TTC549 (cell line): ENCODE data around the gene LUZP2.
"Not testable (repeated sequence)": the region's sequence is repeated elsewhere in the genome, so short reads cannot be mapped to it uniquely, and the experiment has no call there.

Source experiments
- FAIRE-seq: peaks from 2 replicates; lab custom pipeline; 2012; peaks lifted over from hg19 to GRCh38; lab: Jason Lieb, UNC

LUZP2 gene

GRCh38 chr11:24820541-24820940, 323.7 kb downstream of the LUZP2 start:
- FAIRE-seq: no peak

DNA sequence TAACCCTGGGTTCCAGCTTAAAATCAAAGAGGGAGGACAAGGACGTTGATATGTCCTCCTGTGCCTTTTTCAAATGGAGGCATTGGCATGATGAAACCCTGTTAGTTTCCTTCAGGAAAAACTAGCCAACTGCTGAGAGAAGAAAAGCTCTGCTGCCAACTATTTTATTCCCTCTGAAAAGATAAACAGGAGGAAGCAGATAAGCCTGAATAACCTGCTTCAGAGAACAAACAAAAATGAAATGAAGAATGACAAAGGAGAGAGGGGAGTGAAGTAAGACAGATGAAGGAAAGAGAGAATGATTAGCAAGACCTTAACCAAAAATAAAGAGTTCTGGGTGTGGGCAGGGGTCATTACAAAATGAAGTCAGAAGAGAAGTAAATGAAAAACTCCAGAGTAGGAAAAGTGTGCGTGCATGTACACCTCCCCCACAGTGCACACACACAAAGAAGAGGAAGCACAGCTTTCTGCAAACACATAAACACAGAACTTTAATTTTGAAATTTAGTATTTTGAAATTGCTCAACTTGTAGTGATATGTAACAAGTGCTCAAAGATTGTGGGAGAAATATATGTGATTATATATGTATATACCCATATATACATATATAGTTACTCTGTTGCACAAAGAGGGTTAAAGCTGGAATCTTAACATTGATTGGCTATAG, 332.2 kb downstream of the LUZP2 start:
- no peak for FAIRE-seq

GRCh38 chr11:24833573-24833972, 336.7 kb downstream of the LUZP2 start:
- FAIRE-seq: no peak

DNA sequence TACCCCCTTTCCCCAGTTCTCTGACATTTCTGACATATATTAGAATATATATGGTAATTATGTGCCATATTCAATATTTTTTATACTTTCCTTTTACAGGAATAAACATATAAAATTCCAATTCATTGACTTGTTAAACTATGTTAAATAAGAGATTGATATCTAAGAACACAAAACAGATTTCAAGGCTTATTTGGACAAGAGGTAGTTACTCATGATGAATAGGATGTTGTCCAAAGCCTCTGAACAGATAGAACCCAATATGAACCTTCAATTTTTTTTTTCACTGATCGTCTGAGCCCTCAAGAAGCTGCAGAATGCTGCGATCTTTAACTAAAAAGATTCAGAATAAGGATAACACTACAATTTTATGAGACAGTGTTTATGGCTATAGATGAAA, 340.3 kb downstream of the LUZP2 start:
- no peak for FAIRE-seq

DNA sequence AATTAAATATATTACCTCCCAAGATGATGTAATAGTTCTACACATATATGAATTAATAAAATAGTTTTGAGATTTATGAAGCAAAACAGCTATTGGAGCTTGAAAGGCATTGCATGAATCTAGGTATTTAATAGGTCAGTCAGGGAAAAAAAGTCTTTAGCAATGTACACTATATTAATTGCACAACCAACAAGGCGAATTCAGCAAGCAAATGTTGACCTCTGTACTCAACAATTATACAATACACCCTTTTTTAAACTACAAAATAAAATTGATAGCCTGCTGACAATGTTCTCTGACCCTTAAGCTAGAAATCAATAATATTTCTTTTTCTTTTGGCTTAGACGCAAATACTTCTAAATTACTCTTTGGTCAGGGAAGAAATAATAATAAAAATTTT, 345.5 kb downstream of the LUZP2 start:
- no peak for FAIRE-seq

DNA sequence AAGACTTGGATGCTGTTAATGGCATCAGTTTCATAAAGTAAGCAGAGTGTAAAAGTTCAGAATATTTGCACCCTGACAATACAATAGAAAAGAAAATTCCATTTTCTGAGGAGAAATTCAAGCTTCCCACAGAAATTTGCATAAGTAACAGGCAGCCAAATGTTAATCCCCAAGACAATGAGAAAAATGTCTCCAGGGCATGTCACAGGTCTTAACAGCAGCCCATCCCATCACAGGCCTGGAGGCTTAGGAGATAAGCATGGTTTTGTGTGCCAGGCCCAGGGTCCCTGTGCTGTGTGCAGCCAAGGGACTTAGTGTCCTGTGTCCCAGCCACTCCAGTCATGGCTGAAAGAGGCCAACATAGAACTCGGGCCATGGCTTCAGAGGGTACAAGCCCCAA, 347.6 kb downstream of the LUZP2 start:
- FAIRE-seq: no peak

- FAIRE-seq: no peak
Observed at GRCh38 chr11:24848857-24849256, 352.0 kb downstream of the LUZP2 start.

GRCh38 chr11:24855951-24856350, 359.1 kb downstream of the LUZP2 start:
- no peak for FAIRE-seq

- FAIRE-seq: no peak
Observed at GRCh38 chr11:24859801-24860300, 363.0 kb downstream of the LUZP2 start.

- no peak for FAIRE-seq
Observed at GRCh38 chr11:24861440-24861839, 364.6 kb downstream of the LUZP2 start.

DNA sequence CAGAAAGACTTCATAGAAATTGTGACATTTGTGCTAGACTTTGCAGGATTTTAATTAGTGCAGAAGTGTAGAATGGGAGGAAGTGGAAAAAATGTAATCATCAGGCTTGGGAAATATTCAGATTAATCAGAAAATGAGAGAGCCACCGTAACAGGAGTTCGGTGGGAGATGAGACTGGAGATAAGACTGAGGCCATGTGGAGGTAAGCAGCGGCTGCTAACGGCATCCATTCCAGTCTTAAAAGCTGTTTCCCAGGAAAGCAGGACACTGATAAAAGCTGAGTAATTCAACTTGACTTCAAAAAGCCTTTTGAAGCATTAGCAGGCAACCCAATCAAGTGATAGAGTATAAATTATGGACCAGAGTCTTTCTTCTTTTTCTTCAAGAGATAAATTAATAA, 369.9 kb downstream of the LUZP2 start:
- no peak for FAIRE-seq

GRCh38 chr11:24870048-24870447, 373.2 kb downstream of the LUZP2 start:
- FAIRE-seq: no peak

- no peak for FAIRE-seq
Observed at GRCh38 chr11:24872186-24872585, 375.3 kb downstream of the LUZP2 start.

- no peak for FAIRE-seq
Observed at GRCh38 chr11:24872651-24873311, 375.9 kb downstream of the LUZP2 start.

DNA sequence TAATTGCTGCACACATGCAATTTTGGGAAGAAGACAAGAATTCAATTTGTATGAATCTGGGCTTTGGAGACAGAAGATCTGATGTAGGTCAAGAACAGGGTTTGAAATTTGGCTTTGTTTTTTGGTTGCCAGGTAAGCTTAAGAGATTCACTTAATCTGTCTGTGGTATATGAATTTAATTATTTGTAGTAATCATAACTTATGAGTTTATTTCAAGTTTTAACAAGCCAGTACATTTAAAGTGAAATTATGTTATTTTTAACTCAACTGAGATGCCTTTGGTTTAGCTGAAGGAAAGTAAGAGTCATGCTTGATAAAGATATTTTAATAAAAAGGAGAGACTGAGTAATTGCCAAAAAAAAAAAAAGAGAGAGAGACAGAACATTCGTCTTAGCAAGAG, 384.1 kb downstream of the LUZP2 start:
- FAIRE-seq: no peak

DNA sequence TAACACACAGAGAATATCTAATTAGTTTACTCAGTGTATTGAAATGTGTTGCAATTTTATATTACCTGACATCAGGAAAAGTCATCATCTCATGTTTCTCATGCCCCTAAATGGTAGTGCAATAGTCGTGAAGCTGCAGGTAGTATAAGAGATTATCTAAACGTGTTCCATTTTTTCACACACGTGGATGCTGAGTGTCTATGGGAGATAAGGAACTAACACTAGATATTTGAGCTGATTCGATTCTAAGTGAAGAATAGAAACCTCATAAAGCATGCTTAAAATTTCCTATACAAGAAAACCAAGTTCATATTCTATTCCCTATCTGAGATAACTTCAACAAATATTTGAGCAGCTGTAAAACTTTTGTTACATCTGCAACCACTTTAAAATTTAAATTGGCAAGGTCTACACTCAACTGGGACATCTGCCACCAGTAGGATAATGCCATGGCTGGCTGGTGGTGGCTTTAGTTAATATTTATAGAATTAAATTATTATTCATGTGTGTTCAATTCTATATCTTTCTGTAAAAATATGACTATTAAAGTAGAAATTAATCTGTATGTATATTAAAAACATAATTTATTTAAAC, 388.8 kb downstream of the LUZP2 start:
- FAIRE-seq: no peak

- FAIRE-seq: no peak
Observed at GRCh38 chr11:24886880-24887619, 390.2 kb downstream of the LUZP2 start.

DNA sequence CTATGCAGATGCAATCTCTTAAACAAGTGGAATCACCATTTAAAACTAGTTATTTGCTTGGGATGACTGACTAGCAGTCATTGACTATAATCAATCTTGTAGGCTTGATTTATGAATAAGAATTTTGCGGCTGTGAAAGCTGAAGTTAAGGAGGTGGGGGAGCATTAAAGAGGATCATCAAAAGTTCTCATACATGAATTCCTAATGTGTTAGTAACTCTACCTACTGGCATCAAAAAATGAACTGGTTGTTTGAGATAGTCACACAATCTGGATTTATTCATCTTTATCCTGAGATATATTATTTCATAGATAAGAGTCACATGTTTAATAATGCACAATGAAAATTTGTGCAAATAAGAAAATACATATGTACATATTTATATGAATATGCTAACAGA, 393.6 kb downstream of the LUZP2 start:
- no peak for FAIRE-seq

DNA sequence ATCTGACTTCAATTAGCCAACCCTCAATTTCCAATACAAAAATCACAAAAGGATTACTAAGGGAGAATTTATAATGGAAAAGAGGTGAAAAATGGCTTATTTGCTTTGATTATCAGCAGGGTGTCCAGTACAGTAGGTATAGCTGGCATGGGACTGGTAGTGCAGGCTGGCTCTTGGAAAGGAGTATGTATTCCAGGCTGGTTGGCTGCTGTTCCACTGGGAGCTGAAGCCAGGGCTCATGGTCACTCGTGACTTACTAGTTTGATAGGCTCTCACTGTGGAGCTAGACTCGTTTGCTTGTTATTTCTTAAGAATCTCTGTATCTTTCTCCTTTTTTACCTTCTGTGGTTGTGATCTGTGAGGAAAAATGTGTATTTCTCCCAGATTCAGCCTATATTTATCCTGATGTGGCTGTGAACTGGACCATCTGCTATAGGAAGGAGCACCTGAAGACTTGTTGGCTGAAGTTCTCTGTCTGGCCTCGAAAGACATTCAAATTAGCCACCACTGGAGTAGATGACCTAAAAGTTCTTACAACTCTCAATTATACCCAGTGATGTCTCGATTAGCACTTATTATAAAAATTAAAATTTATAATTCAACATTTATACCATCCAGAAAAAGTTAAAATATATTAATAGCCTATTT, 395.1 kb downstream of the LUZP2 start:
- not testable (repeated sequence) for FAIRE-seq

DNA sequence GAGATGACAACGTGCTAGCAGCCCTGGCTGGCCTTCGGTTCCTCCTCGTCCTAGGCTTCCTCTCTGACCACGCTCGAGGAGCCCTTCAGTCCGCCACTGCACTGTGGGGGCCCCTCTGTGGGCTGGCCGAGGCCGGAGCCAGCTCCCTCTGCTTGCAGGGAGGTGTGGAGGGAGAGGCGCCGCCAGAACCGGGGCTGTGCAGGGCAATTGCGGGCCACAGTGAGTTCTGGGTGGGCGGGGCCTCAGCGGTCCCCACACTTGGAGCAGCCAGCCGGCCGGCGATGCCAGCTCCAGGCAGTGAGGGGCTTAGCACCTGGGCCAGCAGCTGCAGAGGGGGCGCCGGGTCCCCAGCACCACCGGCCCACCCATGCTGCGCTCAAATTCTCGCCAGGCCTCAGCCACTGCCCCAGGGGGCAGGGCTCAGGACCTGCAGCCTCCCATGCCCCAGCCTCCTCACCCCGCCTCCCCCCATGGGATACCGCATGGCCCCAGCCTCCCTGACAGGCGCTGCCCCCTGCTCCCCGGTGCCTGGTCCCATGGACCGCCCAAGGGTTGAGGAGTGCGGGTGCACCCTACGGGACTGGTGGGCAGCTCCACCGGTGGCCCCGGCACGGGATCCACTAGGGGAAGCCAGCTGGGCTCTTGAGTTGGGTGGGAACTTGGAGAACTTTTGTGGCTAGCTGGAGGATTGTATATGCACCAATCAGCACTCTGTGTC, 399.4 kb downstream of the LUZP2 start:
- no peak for FAIRE-seq

DNA sequence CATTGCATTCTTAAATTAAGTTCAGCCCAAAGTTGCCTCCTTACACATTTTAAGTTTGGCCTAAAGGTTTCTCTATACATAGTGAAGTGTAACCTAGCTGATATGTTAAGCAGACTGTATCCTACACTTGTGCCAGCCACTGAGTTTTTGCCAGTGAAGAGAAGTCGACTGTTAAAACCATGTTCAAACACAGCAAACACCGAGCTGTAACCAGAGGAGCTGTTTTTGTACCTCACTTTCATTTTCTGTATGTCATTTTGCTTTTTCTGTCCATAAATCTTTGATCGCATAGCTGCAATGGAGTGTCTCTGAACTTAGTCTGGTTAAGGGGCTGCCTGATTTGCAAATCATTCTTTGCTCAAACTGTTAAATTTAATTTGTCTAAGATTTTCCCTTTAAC, 403.7 kb downstream of the LUZP2 start:
- no peak for FAIRE-seq
